HCT116 (cell line): ENCODE data around the gene CARD14. TPM values are rescaled to one million over a fixed set of nuclear protein-coding genes. Genes with fewer than 3 reads are reported as not detected.

Experiments used
- ATAC-seq: fragments of 200-7000 bp; cut with Tn5 transposase; 2 replicates; pipeline ENCODE4 v1.9.1; 2020; ENCODE audit warnings: mild to moderate bottlenecking, moderate library complexity
- BruUV-seq: library from RNA; stranded (reverse); fragments of 400-500 nt; replicated peaks from 2 replicates; lab custom pipeline; 2021; lab: Mats Ljungman, UMichigan
- CTCF ChIA-PET: fragments of 300-600 bp; sonication (Branson Sonifier 250); formaldehyde crosslinking; loops from one replicate; lab custom pipeline; 2021; ENCODE audit warnings: antibody characterized with exemption; lab: Charles Lee
- POLR2A ChIA-PET: fragments of 300-600, 350-600 bp; sonication (Branson Sonifier 250); formaldehyde crosslinking; loops from one replicate; lab custom pipeline; 2021; ENCODE audit warnings: antibody characterized with exemption; lab: Charles Lee
- RAD21 ChIA-PET, 2 experiments: fragments of 300-600 bp; sonication (Branson Sonifier 250); formaldehyde crosslinking; loops; one replicate each; lab custom pipeline; 2023; ENCODE audit warnings: low total read pairs in 2 of 2; ENCODE audit not compliant: uncharacterized antibody in 2 of 2, unreplicated experiment in 2 of 2, low non-redundant PET in 1 of 2; lab: Charles Lee
- DNase-seq: peaks from one replicate; pipeline ENCODE4 v3.0.0-alpha.2; 2010; ENCODE audit warnings: low read depth, low spot score
- H2AFZ ChIP-seq: fragments of 200-600 bp; shearing (Covaris generic), sonication (generic); 2 replicates; pipeline ENCODE4 v1.6.1; 2017; ENCODE audit warnings: low read depth, mixed run types, mixed read lengths, antibody characterized with exemption, low read length; ENCODE audit not compliant: poor library complexity, severe bottlenecking
- H3K27ac ChIP-seq: 2 replicates; pipeline ENCODE4 v1.5.1; 2012; ENCODE audit warnings: low read depth, low read length
- H3K27me3 ChIP-seq: fragments of 200-600 bp; sonication (generic); 2 replicates; pipeline ENCODE4 v1.6.1; 2016; ENCODE audit warnings: mixed run types, low read length, mixed read lengths; ENCODE audit not compliant: insufficient read depth
- H3K36me3 ChIP-seq, 2 experiments: fragments of 200-500 bp in 1 of 2; fragments of 200-600 bp in 1 of 2; sonication (Bioruptor generic) in 1 of 2; sonication (generic) in 1 of 2; 2 replicates each; pipeline versions ENCODE4 v1.5.1 to v1.6.1; 2014 to 2016; ENCODE audit warnings: low read length in 2 of 2, inconsistent platforms in 1 of 2, mixed read lengths in 1 of 2, mixed run types in 1 of 2; ENCODE audit not compliant: insufficient read depth in 2 of 2, control insufficient read depth in 1 of 2
- H3K4me1 ChIP-seq, 2 experiments: fragments of 200-600 bp in 1 of 2; sonication (generic) in 1 of 2; 2 replicates each; pipeline versions ENCODE4 v1.5.1 to v1.6.1; 2012 to 2017; ENCODE audit warnings: low read length in 2 of 2, inconsistent platforms in 1 of 2, mild to moderate bottlenecking in 1 of 2, mixed read lengths in 1 of 2, mixed run types in 1 of 2, moderate library complexity in 1 of 2; ENCODE audit not compliant: insufficient read depth in 2 of 2, control insufficient read depth in 1 of 2
- H3K4me2 ChIP-seq: fragments of 200-600 bp; sonication (generic); 2 replicates; pipeline ENCODE4 v1.6.1; 2017; ENCODE audit warnings: mixed run types, low read length, mixed read lengths
- H3K4me3 ChIP-seq, 2 experiments: fragments of 200-600 bp in 1 of 2; sonication (generic) in 1 of 2; replicated peaks in 1 of 2; 2 replicates each; pipeline ENCODE4 v1.5.1; 2011 to 2016; ENCODE audit warnings: low read length in 2 of 2, control low read depth in 1 of 2, low read depth in 1 of 2, mild to moderate bottlenecking in 1 of 2, mixed read lengths in 1 of 2, mixed run types in 1 of 2
- H3K79me2 ChIP-seq: fragments of 200-600 bp; sonication (generic); 2 replicates; pipeline ENCODE4 v1.6.1; 2017; ENCODE audit warnings: mild to moderate bottlenecking, mixed run types, low read length, moderate library complexity, mixed read lengths; ENCODE audit not compliant: insufficient read depth
- H3K9ac ChIP-seq: fragments of 200-600 bp; sonication (generic); 2 replicates; pipeline ENCODE4 v1.6.1; 2016; ENCODE audit warnings: low read length, mixed read lengths
- H3K9me2 ChIP-seq: fragments of 200-600 bp; sonication (generic), shearing (Covaris generic); 2 replicates; pipeline ENCODE4 v1.6.1; 2017; ENCODE audit warnings: mixed run types, mild to moderate bottlenecking, moderate library complexity; ENCODE audit not compliant: insufficient read depth
- H3K9me3 ChIP-seq, 2 experiments: fragments of 200-500 bp in 1 of 2; fragments of 200-600 bp in 1 of 2; sonication (Bioruptor generic) in 1 of 2; sonication (generic) in 1 of 2; 2 replicates each; pipeline ENCODE4 v1.6.1; 2014 to 2017; ENCODE audit warnings: low read length in 2 of 2, mixed read lengths in 2 of 2, inconsistent platforms in 1 of 2, low read depth in 1 of 2, mild to moderate bottlenecking in 1 of 2, mixed run types in 1 of 2, moderate library complexity in 1 of 2; ENCODE audit not compliant: control insufficient read depth in 1 of 2, insufficient read depth in 1 of 2
- H4K20me1 ChIP-seq: fragments of 200-600 bp; sonication (generic), shearing (Covaris generic); 2 replicates; pipeline ENCODE4 v1.6.1; 2017; ENCODE audit warnings: mixed run types, mild to moderate bottlenecking, moderate library complexity; ENCODE audit not compliant: insufficient read depth
- RAD21 ChIP-seq: IDR thresholded peaks from 2 replicates; pipeline ENCODE4 v1.6.1; 2012; ENCODE audit warnings: low read depth, mild to moderate bottlenecking
- ZFX ChIP-seq: fragments of 450-650 bp; IDR thresholded peaks from 2 replicates; pipeline ENCODE4 v1.6.1; 2017
- intact Hi-C: fragments of 100-400 bp; cut with micrococcal nuclease; formaldehyde crosslinking; loops from 2 replicates; pipeline ENCODE4 v1.10.0; 2022
- total RNA-seq: library from RNA; stranded (reverse); gene quantifications from one replicate; pipeline ENCODE4 v1.2.1, GENCODE V29; 2021; ENCODE audit not compliant: unreplicated experiment
- TF ChIP-seq, protein P1 (sequence below), 3 experiments: fragments of 200-600 bp in 1 of 3; sonication (generic) in 1 of 3; IDR thresholded peaks in 2 of 3; conservative IDR thresholded peaks in 1 of 3; 2 replicates each; pipeline ENCODE4 v1.5.1; 2012 to 2017; ENCODE audit warnings: low read depth in 2 of 3, low read length in 2 of 3, antibody characterized with exemption in 1 of 3, borderline replicate concordance in 1 of 3, control low read depth in 1 of 3, mild to moderate bottlenecking in 1 of 3, mixed read lengths in 1 of 3, mixed run types in 1 of 3, moderate library complexity in 1 of 3; ENCODE audit not compliant: insufficient read depth in 1 of 3
- TF ChIP-seq, protein P2 (sequence below): IDR thresholded peaks from 2 replicates; pipeline ENCODE4 v1.6.1; 2012; ENCODE audit warnings: low read depth

CARD14 gene
- total RNA-seq, 1 experiment from 2014 or later: 0.25 TPM

DNA sequence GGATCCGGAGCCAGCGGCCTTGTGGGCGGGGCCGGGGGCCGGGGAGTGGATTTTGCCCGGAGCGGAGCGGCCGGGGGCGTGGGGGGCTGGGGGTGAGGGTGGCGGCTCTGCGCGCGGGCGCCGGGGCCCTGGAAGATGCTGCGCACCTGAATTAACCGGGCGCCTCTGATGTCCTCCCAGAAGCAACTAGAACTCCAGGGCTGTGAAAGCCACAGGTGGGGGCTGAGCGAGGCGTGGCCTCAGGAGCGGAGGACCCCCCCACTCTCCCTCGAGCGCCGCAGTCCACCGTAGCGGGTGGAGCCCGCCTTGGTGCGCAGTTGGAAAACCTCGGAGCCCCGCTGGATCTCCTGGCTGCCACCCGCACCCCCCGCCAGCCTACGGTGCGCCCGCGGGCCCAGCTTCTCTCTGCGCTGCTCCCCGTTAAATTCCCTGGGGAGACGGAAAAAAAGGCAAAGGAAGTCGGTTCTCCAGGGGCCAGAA is 50.9 kb downstream of the CARD14 start:
- no peak for DNase-seq
- ChIA-PET CTCF (interaction anchor here (1.1 kb wide), 1 partner anchor 119 kb away, joined by 3 read pairs; the partner anchor contains the start of gene GAA), RAD21 (no interaction called here), POLR2A (interaction anchor here (0.6 to 1.0 kb wide), 3 partner anchors 18 to 70 kb away, joined by 3 read pairs; no protein-coding TSS in a partner anchor)
- Histone ChIP-seq H2AFZ (no peak overlapping the region), H3K9ac (peak overlapping the region; percentile 93), H3K9me2 (no peaks in the 10 kb centered on the region), H4K20me1 (no peaks in the 10 kb centered on the region), H3K4me2 (peak overlapping the region; percentile 98), H3K9me3 (no peaks in the 10 kb centered on the region), H3K36me3 (peaks cover 0 to 16% of the 10 kb centered on the region in 2 experiments; a peak in 1 of 4 replicates), H3K4me3 (peak overlapping the region; percentile 88 to 97), H3K27me3 (no peaks in the 10 kb centered on the region), H3K79me2 (peaks cover 17% of the 10 kb centered on the region), H3K27ac (peak overlapping the region; percentile 75), H3K4me1 (peaks cover 8 to 15% of the 10 kb centered on the region in 2 experiments; a peak in 3 of 4 replicates)
- peak; percentile 51 for ATAC-seq
- TF ChIP-seq, protein P1, sequence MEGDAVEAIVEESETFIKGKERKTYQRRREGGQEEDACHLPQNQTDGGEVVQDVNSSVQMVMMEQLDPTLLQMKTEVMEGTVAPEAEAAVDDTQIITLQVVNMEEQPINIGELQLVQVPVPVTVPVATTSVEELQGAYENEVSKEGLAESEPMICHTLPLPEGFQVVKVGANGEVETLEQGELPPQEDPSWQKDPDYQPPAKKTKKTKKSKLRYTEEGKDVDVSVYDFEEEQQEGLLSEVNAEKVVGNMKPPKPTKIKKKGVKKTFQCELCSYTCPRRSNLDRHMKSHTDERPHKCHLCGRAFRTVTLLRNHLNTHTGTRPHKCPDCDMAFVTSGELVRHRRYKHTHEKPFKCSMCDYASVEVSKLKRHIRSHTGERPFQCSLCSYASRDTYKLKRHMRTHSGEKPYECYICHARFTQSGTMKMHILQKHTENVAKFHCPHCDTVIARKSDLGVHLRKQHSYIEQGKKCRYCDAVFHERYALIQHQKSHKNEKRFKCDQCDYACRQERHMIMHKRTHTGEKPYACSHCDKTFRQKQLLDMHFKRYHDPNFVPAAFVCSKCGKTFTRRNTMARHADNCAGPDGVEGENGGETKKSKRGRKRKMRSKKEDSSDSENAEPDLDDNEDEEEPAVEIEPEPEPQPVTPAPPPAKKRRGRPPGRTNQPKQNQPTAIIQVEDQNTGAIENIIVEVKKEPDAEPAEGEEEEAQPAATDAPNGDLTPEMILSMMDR (IDR thresholded peaks at IDR 0.05 in 2 of 3, conservative IDR thresholded peaks at IDR 0.05 in 1 of 3; ENCODE audit: borderline replicate concordance in 1 of 3, insufficient read depth in 1 of 3, low read depth in 2 of 3, low read length in 2 of 3): no peak
- TF ChIP-seq, protein P2, sequence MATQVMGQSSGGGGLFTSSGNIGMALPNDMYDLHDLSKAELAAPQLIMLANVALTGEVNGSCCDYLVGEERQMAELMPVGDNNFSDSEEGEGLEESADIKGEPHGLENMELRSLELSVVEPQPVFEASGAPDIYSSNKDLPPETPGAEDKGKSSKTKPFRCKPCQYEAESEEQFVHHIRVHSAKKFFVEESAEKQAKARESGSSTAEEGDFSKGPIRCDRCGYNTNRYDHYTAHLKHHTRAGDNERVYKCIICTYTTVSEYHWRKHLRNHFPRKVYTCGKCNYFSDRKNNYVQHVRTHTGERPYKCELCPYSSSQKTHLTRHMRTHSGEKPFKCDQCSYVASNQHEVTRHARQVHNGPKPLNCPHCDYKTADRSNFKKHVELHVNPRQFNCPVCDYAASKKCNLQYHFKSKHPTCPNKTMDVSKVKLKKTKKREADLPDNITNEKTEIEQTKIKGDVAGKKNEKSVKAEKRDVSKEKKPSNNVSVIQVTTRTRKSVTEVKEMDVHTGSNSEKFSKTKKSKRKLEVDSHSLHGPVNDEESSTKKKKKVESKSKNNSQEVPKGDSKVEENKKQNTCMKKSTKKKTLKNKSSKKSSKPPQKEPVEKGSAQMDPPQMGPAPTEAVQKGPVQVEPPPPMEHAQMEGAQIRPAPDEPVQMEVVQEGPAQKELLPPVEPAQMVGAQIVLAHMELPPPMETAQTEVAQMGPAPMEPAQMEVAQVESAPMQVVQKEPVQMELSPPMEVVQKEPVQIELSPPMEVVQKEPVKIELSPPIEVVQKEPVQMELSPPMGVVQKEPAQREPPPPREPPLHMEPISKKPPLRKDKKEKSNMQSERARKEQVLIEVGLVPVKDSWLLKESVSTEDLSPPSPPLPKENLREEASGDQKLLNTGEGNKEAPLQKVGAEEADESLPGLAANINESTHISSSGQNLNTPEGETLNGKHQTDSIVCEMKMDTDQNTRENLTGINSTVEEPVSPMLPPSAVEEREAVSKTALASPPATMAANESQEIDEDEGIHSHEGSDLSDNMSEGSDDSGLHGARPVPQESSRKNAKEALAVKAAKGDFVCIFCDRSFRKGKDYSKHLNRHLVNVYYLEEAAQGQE: no peak
- TF ChIP-seq RAD21 (no peak), ZFX (peak; percentile 1; the same call in 1 of the 2 replicates)
- intact Hi-C loops: no loop called here
- no TSS peak for BruUV-seq
